Testis (tissue), 3 donors: ENCODE measurements around the gene CBX5. TPM values are rescaled to one million over a fixed set of nuclear protein-coding genes. Genes with fewer than 3 reads are reported as not detected.
A peak's percentile ranks its signal among the peaks of the same experiment; 100 is the strongest.

Source experiments
- DNase-seq: peaks from one replicate; pipeline ENCODE4 v3.0.0-alpha.2; 2019
- H3K27ac ChIP-seq, 2 donors: fragments of 200-600 bp; sonication (generic); one replicate each; pipeline ENCODE4 v1.5.1; 2019
- H3K27me3 ChIP-seq: fragments of 200-600 bp; sonication (generic); one replicate; pipeline ENCODE4 v1.5.1; 2019
- H3K36me3 ChIP-seq: fragments of 200-600 bp; sonication (generic); one replicate; pipeline ENCODE4 v1.5.1; 2017; ENCODE audit warnings: low read depth; ENCODE audit errors: missing control alignments
- H3K4me1 ChIP-seq: fragments of 200-600 bp; sonication (generic); one replicate; pipeline ENCODE4 v1.5.1; 2019
- H3K4me3 ChIP-seq, 2 donors: fragments of 200-600 bp; sonication (generic); one replicate each; pipeline ENCODE4 v1.5.1; 2017 to 2019
- H3K9me3 ChIP-seq: fragments of 200-600 bp; sonication (generic); one replicate; pipeline ENCODE4 v1.5.1; 2017
- POLR2A ChIP-seq: fragments of 450-650 bp; IDR thresholded peaks from one replicate; pipeline ENCODE4 v1.6.1; 2017; ENCODE audit warnings: antibody characterized with exemption, mild to moderate bottlenecking, moderate library complexity
- WGBS, 2 donors: methylation state at CpG; one replicate each; pipeline ENCODE4 v1.1.5; 2018; 5-methylcytosine and 5-hydroxymethylcytosine counted together
- intact Hi-C: fragments of 100-400 bp; cut with DNase I; formaldehyde crosslinking; loops from one replicate; pipeline ENCODE4 v1.15.1; 2023; ENCODE audit warnings: low total_unique reads
- polyA plus RNA-seq: library from polyadenylated mRNA; stranded (reverse); fragments of 350-450 nt; fragmentation: Illumina TruSeq; extraction: RNeasy Lipid Tissue Mini Kit (QIAGEN cat#74804); gene quantifications from one replicate; pipeline ENCODE4 v1.2.3, GENCODE V29; 2014; ENCODE audit warnings: low read depth, low replicate concordance; ENCODE audit not compliant: insufficient read depth
- total RNA-seq, 2 donors: library from RNA; depleted of rRNA; stranded (reverse); fragments of >200 nt; gene quantifications; one replicate each; pipeline ENCODE4 v1.2.3, GENCODE V29; 2016
- TF ChIP-seq, protein P1 (sequence below), 3 experiments: fragments of 450-650 bp in 2 of 3; fragments of 200-600 bp in 1 of 3; sonication (generic) in 1 of 3; IDR thresholded peaks; one replicate each; pipeline ENCODE4 v1.5.1; 2016 to 2019; ENCODE audit warnings: antibody characterized with exemption in 3 of 3, mild to moderate bottlenecking in 2 of 3, moderate library complexity in 1 of 3

The CBX5 gene
- total and polyA plus RNA-seq, 3 donors from 2014 or later = 52.7 to 66.4 (median 63.9) TPM

DNA sequence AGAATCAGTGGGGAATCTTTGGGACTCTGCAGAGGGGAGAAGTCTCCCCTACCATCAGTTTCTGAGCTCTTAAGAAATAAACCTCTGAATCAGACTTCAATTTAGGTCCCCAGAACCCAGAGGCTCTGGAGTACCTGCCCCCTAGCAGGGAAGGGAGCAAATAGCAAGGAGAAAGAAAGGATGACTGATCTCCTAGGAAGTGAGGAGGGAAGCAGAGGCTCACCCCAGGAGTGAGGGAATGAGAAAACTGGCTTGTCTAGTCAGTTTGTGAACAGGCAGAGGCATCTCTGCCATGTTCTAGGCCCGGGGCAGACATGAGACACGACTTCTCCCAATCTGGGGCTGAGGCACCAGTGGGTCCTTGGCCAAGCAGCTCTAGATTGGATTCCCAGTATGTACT lies 66.8 kb downstream of the CBX5 start:
- 90 to 91% methylated on average over 2 of the region's 2 CpGs for WGBS, 2 donors
- no peaks in the 10 kb centered on the region for H3K27me3 ChIP-seq
- H3K4me3 ChIP-seq = no peak overlapping the region
- no peak for DNase-seq
- H3K27ac ChIP-seq = no peak overlapping the region
- intact Hi-C loops = no loop called here
- H3K9me3 ChIP-seq = no peaks in the 10 kb centered on the region
- no peak for TF ChIP-seq POLR2A
- TF ChIP-seq, protein P1, sequence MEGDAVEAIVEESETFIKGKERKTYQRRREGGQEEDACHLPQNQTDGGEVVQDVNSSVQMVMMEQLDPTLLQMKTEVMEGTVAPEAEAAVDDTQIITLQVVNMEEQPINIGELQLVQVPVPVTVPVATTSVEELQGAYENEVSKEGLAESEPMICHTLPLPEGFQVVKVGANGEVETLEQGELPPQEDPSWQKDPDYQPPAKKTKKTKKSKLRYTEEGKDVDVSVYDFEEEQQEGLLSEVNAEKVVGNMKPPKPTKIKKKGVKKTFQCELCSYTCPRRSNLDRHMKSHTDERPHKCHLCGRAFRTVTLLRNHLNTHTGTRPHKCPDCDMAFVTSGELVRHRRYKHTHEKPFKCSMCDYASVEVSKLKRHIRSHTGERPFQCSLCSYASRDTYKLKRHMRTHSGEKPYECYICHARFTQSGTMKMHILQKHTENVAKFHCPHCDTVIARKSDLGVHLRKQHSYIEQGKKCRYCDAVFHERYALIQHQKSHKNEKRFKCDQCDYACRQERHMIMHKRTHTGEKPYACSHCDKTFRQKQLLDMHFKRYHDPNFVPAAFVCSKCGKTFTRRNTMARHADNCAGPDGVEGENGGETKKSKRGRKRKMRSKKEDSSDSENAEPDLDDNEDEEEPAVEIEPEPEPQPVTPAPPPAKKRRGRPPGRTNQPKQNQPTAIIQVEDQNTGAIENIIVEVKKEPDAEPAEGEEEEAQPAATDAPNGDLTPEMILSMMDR (IDR thresholded peaks at IDR 0.05) = no peak
- H3K36me3 ChIP-seq = no peaks in the 10 kb centered on the region
- peaks cover 16% of the 10 kb centered on the region for H3K4me1 ChIP-seq

DNA sequence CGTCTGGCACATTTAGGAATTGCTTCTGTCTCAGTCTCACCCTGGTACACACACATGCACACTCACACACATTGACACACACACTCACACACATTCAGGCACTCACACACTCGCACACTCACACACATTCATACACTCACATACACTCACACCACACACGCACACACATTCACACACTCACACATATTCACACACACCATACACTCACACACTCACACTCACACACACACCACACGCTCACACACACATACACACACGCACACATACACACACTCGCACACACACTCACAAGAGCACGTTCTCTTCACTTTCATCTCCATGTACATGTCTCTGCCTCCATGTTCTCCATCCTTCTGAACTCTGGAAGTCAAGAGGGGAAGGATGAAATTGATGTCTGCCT lies 68.0 kb downstream of the CBX5 start:
- no peaks in the 10 kb centered on the region for H3K9me3 ChIP-seq
- no peak overlapping the region for H3K27ac ChIP-seq
- TF ChIP-seq, protein P1 (IDR thresholded peaks at IDR 0.05) = no peak
- TF ChIP-seq POLR2A = no peak
- H3K36me3 ChIP-seq = no peaks in the 10 kb centered on the region
- no peaks in the 10 kb centered on the region for H3K27me3 ChIP-seq
- WGBS, 2 donors = 79 to 86% methylated on average over 7 of the region's 7 CpGs
- H3K4me3 ChIP-seq = no peak overlapping the region
- intact Hi-C loops = no loop called here
- peaks cover 7% of the 10 kb centered on the region for H3K4me1 ChIP-seq
- no peak for DNase-seq

DNA sequence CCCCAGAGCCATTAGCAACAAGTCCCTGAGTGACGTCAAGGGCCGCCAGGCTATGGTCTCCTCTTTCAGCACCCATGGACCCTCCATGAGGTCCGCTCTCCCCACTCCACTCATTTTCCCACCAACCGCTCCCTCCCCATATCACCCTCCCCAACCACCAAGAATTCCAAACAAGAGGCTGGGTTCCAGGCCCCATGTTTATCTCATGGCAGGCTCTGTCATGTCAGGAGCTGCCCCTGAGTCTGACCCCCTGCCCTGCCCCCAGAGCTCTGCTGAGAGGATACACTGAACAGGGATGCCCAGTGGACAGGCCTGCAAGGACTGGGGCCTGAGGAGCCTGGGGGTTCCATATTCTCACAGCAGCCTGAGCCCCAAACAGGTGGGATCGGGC lies 69.5 kb downstream of the CBX5 start:
- Histone ChIP-seq H3K36me3 (no peaks in the 10 kb centered on the region), H3K4me1 (no peaks in the 10 kb centered on the region), H3K9me3 (no peaks in the 10 kb centered on the region), H3K27me3 (no peaks in the 10 kb centered on the region), H3K4me3 (no peak overlapping the region), H3K27ac (no peak overlapping the region)
- intact Hi-C loops = no loop called here
- 91 to 94% methylated on average over 5 of the region's 5 CpGs for WGBS, 2 donors
- no peak for DNase-seq
- TF ChIP-seq POLR2A = no peak
- TF ChIP-seq, protein P1 (IDR thresholded peaks at IDR 0.05) = no peak

DNA sequence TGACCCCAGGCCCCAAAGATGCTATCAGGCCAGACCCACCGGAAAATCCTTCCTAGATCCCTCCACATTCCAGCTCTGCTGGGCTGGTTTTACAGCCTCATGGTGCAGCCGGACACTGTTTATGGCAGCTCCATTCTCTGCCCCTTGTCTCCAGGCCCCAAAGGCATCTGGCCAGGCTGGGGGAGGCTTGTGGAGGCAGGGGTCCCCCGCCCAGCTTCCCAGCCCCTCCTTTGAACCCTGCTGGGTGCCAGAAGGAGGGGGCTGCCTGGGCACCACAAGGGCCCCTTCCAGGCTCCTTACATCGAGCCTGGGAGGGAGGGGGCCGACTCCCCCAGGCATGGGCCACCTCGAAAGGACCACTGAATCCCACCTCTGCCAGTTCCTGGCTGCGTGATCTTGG lies 71.3 kb downstream of the CBX5 start:
- no peak for DNase-seq
- TF ChIP-seq, protein P1 (IDR thresholded peaks at IDR 0.05) = no peak
- TF ChIP-seq POLR2A = no peak
- intact Hi-C loops = loop anchor here (5.0 kb wide), 1 partner anchor 206 kb away; the partner anchor contains the start of gene HOXC9
- no peaks in the 10 kb centered on the region for H3K9me3 ChIP-seq
- H3K4me3 ChIP-seq = no peak overlapping the region
- no peaks in the 10 kb centered on the region for H3K27me3 ChIP-seq
- 56 to 69% methylated on average over 4 to 7 of the region's 7 CpGs for WGBS, 2 donors
- H3K27ac ChIP-seq = no peak overlapping the region
- H3K36me3 ChIP-seq = no peaks in the 10 kb centered on the region
- no peaks in the 10 kb centered on the region for H3K4me1 ChIP-seq

DNA sequence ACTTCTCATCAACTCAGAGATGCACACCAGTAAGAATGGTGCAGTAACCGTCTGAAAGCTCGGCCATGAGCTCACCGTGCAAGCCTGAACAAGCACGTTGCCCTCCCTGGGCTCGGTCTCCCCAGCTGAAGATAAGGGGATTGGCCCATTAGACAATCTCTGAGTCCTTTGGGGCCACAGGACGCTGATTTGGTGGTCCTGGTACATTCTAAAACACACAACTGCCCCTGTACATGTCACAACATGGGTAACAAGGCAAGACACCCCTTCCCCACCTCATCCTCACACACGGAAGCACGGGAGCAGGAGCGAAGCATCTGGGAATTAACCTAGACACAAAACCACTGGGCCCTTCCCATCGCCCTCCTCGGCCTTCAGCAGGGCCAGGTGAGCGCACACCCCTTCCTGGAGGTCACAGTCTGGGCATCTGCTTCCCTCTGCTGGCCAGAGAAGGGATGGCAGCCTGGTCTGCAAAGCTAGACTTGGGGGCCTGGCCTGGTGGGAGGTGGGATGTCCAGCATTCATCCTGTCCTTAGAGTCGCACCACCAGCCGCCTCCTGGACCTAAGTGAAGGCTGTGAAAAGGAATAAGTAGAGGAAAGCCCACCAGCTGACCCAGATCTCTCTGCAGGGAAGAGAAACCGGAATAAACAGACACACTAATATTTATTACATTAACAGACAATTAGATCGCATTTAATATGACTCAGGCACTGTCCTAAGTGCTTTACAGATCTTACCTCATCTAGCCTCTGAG lies 72.2 kb downstream of the CBX5 start:
- intact Hi-C loops = loop anchor here (5.0 kb wide), 1 partner anchor 205 kb away; the partner anchor contains the start of gene HOXC9
- Histone ChIP-seq H3K27me3 (no peaks in the 10 kb centered on the region), H3K4me3 (no peak overlapping the region), H3K36me3 (no peaks in the 10 kb centered on the region), H3K27ac (no peak overlapping the region), H3K4me1 (no peaks in the 10 kb centered on the region), H3K9me3 (no peaks in the 10 kb centered on the region)
- peak; percentile 85 for DNase-seq
- TF ChIP-seq POLR2A = no peak
- TF ChIP-seq, protein P1 (IDR thresholded peaks at IDR 0.05) = peak; percentile 81 to 90 (median 88)
- 53 to 56% methylated on average over 13 to 16 of the region's 16 CpGs for WGBS, 2 donors
